Gastroesophageal sphincter (tissue), 3 donors: ENCODE data around the gene ATXN7.

Experiments used
- POLR2A ChIP-seq, 2 donors: fragments of 450-650 bp; IDR thresholded peaks; one replicate each; pipeline ENCODE4 v1.6.1; 2017; ENCODE audit warnings: antibody characterized with exemption in 2 of 2, mild to moderate bottlenecking in 2 of 2, moderate library complexity in 1 of 2
- TF ChIP-seq, protein P1 (sequence below), 4 experiments: fragments of 200-600 bp in 2 of 4; fragments of 450-650 bp in 2 of 4; sonication (generic) in 1 of 4; IDR thresholded peaks; one replicate each; pipeline ENCODE4 v1.5.1; 2017 to 2019; ENCODE audit warnings: antibody characterized with exemption in 4 of 4, mild to moderate bottlenecking in 2 of 4, moderate library complexity in 2 of 4

DNA sequence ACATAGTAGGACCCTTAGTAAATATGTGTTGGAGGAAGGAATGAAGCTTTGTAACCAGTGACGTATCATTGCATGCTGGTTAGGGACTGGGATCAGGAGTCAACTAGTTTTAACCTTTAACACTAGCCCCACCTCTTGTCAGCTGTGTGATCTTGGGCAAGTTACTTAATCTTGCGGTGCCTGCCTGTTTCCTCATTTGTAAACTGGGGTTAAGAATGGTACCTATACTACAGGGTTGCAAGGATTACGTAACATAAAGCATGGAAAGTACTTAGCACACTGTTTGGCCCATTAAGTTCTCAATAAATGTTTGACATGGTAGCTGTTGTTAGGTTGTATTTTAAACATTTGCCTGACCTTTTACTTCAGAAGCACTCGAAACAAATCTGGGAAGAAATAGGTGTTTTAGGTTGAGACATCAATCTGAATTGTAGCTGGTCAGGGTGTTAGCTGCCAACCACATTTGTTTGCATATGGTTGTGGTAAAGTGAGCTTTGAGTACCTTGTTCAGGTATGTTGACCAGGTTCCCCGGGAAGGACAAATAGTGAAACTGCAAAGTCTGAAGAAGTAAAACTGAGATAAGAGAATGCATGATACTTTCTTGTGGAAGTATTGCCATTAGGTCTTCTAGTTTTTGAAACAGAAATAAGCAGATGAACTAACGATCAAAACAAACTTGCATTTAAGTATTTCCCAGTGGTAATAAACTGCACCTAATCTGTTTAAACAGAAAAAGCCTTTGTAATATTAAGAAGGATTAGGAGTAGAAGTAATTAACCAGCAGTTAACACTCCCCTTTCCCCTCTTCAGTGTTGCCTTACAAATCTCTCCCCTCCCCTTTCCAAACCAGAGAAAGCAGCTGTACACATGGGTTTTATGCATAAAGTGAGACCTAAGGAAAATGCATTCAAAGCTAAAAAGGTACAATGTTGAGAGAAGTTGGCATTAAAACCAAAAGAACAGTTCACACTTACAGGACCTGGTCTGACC lies 74.3 kb downstream of the ATXN7 start:
- TF ChIP-seq, protein P1, sequence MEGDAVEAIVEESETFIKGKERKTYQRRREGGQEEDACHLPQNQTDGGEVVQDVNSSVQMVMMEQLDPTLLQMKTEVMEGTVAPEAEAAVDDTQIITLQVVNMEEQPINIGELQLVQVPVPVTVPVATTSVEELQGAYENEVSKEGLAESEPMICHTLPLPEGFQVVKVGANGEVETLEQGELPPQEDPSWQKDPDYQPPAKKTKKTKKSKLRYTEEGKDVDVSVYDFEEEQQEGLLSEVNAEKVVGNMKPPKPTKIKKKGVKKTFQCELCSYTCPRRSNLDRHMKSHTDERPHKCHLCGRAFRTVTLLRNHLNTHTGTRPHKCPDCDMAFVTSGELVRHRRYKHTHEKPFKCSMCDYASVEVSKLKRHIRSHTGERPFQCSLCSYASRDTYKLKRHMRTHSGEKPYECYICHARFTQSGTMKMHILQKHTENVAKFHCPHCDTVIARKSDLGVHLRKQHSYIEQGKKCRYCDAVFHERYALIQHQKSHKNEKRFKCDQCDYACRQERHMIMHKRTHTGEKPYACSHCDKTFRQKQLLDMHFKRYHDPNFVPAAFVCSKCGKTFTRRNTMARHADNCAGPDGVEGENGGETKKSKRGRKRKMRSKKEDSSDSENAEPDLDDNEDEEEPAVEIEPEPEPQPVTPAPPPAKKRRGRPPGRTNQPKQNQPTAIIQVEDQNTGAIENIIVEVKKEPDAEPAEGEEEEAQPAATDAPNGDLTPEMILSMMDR (IDR thresholded peaks at IDR 0.05): no peak
- no peak for TF ChIP-seq POLR2A (IDR thresholded peaks at IDR 0.05)
